NT2/D1 (cell line): ENCODE results near the gene FBXL7.

ENCODE experiments used
- DNase-seq: peaks from one replicate; pipeline ENCODE4 v3.0.0-alpha.2; 2011; ENCODE audit warnings: low read depth, low spot score
- H3K27me3 ChIP-seq: 2 replicates; pipeline ENCODE4 v1.6.0; 2011; ENCODE audit warnings: mild to moderate bottlenecking; ENCODE audit not compliant: insufficient read length, insufficient read depth
- H3K36me3 ChIP-seq: 2 replicates; pipeline ENCODE4 v1.6.1; 2011; ENCODE audit warnings: mild to moderate bottlenecking, low read length, mixed read lengths; ENCODE audit not compliant: insufficient read depth, insufficient read length
- H3K4me1 ChIP-seq: 2 replicates; pipeline ENCODE4 v1.5.1; 2011; ENCODE audit not compliant: insufficient read depth, insufficient read length
- H3K4me3 ChIP-seq: 2 replicates; pipeline ENCODE4 v1.5.1; 2011; ENCODE audit warnings: low read depth; ENCODE audit not compliant: insufficient read length
- H3K9ac ChIP-seq: 2 replicates; pipeline ENCODE4 v1.6.0; 2011; ENCODE audit warnings: low read depth; ENCODE audit not compliant: insufficient read length
- H3K9me3 ChIP-seq: 2 replicates; pipeline ENCODE4 v1.5.1; 2011; ENCODE audit warnings: mild to moderate bottlenecking, low read length; ENCODE audit not compliant: insufficient read depth
- SUZ12 ChIP-seq: IDR thresholded peaks from 2 replicates; pipeline ENCODE4 v1.6.1; 2011; ENCODE audit not compliant: insufficient read length, insufficient read depth; ENCODE audit errors: extremely low read depth
- YY1 ChIP-seq: IDR thresholded peaks from 2 replicates; pipeline ENCODE4 v1.6.1; 2011; ENCODE audit not compliant: insufficient read length, insufficient read depth
- ZNF274 ChIP-seq: IDR thresholded peaks from 2 replicates; pipeline ENCODE4 v1.6.1; 2011; ENCODE audit warnings: mild to moderate bottlenecking, low read depth, low read length

The FBXL7 gene

DNA sequence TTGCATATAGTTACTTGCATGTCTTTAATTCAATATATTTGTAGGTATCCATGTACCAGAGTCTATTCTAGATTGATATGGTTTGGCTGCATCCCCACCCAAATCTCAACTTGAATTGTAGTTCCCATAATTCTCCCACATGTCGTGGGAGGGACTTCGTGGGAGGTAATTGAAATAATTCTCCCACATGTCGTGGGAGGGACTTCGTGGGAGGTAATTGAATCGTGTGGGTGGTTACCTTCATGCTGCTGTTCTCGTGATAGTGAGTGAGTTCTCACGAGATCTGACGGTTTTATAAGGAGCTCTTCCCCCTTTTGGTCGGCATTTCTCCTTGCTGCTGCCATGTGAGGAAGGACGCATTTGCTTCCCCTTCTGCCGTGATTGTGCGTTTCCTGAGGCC is 16.5 kb downstream of the FBXL7 start:
- Histone ChIP-seq H3K36me3 (peaks cover 3% of the 10 kb centered on the region), H3K4me1 (no peaks in the 10 kb centered on the region), H3K9me3 (no peaks in the 10 kb centered on the region), H3K27me3 (no peaks in the 10 kb centered on the region), H3K4me3 (no peak overlapping the region), H3K9ac (no peak overlapping the region)
- no peak for TF ChIP-seq SUZ12
- no peak for TF ChIP-seq ZNF274
- TF ChIP-seq YY1, result no peak
- no peak for DNase-seq

DNA sequence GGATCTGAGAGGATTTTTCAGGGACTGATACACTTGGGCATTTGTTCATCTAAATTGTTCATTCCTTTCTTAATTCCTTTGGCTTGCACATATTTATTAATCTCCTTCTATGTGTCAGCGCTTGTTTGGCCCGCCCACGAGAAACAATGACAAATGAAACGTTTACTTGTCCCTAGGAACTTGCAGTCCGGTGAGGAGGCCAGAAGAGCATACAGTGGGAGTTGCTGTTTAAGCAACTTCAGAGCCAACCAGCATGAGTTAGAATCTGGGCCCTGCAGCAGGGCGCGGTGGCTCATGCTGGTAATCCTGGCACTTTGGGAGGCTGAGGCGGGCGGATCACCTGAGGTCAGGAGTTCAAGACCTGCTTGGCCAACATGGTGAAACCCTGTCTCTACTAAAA is 18.8 kb downstream of the FBXL7 start:
- Histone ChIP-seq H3K9ac (no peak overlapping the region), H3K36me3 (peaks cover 3% of the 10 kb centered on the region), H3K9me3 (no peaks in the 10 kb centered on the region), H3K4me3 (no peak overlapping the region), H3K4me1 (no peaks in the 10 kb centered on the region), H3K27me3 (no peaks in the 10 kb centered on the region)
- TF ChIP-seq SUZ12, result no peak
- no peak for TF ChIP-seq ZNF274
- TF ChIP-seq YY1, result no peak
- no peak for DNase-seq

DNA sequence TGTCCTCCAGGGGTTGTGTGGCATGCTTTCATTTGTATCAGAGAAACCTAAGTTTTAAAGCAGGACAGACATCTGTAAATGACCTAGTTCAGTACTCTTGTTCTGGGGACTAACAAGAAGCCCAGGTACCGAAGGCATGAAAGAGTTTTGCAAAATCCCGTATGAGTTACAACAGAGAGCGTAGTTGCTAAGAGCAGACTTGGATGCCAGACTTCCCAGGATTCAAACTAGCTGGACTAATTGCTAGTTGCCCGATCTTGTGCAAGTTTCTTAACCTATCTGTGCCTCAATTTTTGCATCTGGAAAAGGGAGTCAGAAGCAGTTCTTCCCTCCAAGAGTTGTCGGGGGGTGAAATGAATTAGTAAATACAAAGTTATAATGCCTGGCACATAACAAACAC is 20.9 kb downstream of the FBXL7 start:
- Histone ChIP-seq H3K36me3 (peaks cover 4% of the 10 kb centered on the region), H3K9me3 (no peaks in the 10 kb centered on the region), H3K4me3 (no peak overlapping the region), H3K27me3 (no peaks in the 10 kb centered on the region), H3K9ac (no peak overlapping the region), H3K4me1 (no peaks in the 10 kb centered on the region)
- no peak for TF ChIP-seq SUZ12
- DNase-seq, result no peak

DNA sequence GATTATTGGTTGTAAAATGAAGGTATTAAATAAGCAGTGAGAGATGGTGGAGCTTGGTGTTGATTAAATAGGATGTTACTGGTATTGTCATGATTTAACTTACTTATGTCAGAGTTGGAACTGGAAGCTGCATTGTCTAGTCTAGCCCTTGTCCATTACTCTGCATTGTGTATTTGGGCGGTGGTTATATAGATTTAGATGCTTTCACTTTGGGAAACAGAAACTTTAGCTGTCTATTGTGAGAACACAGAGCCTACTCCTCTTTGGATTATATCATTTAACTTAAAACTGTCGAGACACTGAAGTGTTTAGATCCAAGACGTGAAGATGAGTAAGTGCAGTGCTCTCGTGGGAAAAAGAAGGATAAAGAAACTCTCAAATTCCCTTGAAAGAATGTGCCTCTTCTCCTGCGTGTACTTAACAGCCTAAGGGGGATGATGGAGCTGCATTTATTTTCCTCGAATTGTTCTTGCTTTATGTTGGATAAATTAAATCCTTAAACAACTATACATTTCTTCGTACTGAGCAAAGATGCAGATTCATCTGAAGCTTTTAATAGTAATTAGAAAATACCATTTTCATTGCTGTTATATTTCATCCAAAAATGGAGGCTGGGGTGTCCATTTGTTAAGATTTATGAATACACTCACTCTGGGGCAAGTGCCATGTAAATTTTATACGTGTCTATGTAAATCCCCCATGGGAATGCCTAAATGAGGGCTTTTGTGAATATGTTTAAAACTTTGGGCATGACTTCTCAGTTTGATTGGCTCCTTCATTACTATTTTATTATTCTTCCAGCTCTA is 21.6 kb downstream of the FBXL7 start:
- peaks cover 4% of the 10 kb centered on the region for H3K36me3 ChIP-seq
- no peak for DNase-seq
- H3K9ac ChIP-seq, result no peak overlapping the region
- H3K4me3 ChIP-seq, result no peak overlapping the region
- H3K4me1 ChIP-seq, result no peaks in the 10 kb centered on the region
- TF ChIP-seq YY1, result no peak
- no peak for TF ChIP-seq ZNF274
- no peak for TF ChIP-seq SUZ12
- no peaks in the 10 kb centered on the region for H3K27me3 ChIP-seq
- no peaks in the 10 kb centered on the region for H3K9me3 ChIP-seq

DNA sequence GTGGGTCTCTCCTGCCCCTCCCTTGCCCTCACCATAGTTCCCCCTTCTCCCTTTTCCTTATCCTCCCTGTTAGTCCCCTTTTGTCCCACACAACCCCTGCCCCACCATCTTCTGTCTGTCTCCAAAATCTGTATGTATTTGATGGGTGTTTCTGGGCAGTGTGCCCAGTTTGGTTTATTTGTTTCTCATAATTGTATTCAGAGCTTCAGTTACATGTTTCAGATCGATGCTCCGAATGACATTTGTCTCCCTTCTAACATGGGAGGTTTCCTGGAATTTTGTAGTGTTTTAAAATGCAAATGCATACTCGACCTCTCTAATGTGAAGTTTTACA is 22.2 kb downstream of the FBXL7 start:
- H3K4me1 ChIP-seq, result no peaks in the 10 kb centered on the region
- no peak overlapping the region for H3K4me3 ChIP-seq
- TF ChIP-seq SUZ12 (no peak), YY1 (no peak), ZNF274 (no peak)
- DNase-seq, result no peak
- no peaks in the 10 kb centered on the region for H3K27me3 ChIP-seq
- H3K9me3 ChIP-seq, result no peaks in the 10 kb centered on the region
- no peak overlapping the region for H3K9ac ChIP-seq
- peaks cover 4% of the 10 kb centered on the region for H3K36me3 ChIP-seq

DNA sequence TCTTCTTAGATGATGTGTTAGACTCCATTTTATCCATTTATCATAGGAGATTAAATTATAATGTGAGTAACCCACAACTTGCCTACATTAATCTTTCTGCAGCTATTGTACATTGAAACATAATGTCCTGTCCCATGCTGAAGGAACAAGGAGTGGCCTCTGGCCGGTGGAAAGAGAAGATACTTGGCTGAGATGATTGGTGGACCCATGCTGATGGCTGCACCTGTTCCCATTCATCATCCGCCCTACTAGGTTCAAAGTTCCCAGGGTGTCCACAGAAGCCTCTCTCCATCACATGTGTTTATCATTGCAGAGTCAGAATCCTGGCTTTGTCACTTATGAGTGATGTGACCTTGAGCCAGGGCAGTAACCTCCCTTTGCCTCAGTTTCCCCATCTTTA is 24.7 kb downstream of the FBXL7 start:
- DNase-seq, result no peak
- Histone ChIP-seq H3K9ac (no peak overlapping the region), H3K27me3 (no peaks in the 10 kb centered on the region), H3K36me3 (peaks cover 4% of the 10 kb centered on the region), H3K4me1 (no peaks in the 10 kb centered on the region), H3K4me3 (no peak overlapping the region), H3K9me3 (no peaks in the 10 kb centered on the region)
- TF ChIP-seq ZNF274 (no peak), YY1 (no peak), SUZ12 (no peak)

DNA sequence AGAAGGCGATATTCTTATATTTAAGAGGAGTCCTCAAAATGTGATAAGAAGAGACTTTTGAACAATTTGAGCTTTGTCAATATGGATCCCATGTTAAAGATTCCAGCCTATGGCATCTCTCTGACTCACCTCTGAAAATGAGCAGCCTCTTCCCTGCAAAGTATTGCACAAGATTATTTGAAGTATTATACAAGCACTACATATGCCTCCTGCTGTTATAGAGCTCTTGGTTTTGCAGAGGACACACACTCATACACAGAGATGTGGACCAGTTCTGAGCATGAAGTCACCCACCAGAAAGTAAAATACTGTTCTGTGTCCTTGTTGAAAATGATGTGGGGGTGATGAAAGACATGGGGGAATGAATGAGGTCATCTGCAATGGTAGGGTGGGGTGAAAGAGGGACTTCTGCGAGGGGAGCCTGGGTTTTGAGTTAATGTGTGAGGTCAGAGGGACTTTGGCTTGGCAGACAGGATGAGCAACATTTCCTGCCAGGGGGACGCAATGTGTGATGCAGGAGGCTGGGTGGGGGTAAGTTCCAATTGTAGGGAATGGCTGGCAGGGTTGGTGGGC is 25.8 kb downstream of the FBXL7 start:
- H3K36me3 ChIP-seq, result peaks cover 4% of the 10 kb centered on the region
- H3K27me3 ChIP-seq, result no peaks in the 10 kb centered on the region
- no peak overlapping the region for H3K9ac ChIP-seq
- TF ChIP-seq YY1 (no peak), SUZ12 (no peak), ZNF274 (no peak)
- DNase-seq, result no peak
- H3K4me1 ChIP-seq, result no peaks in the 10 kb centered on the region
- H3K4me3 ChIP-seq, result no peak overlapping the region
- H3K9me3 ChIP-seq, result no peaks in the 10 kb centered on the region
